Skeletal muscle tissue (tissue), 4 donors: ENCODE results near the gene LEFTY2. TPM values are rescaled to one million over a fixed set of nuclear protein-coding genes. Genes with fewer than 3 reads are reported as not detected.

Experiments
- H3K27ac ChIP-seq: one replicate; pipeline ENCODE4 v1.7.0; 2013; ENCODE audit warnings: mild to moderate bottlenecking, low read depth, low read length, inconsistent platforms
- H3K27me3 ChIP-seq, 3 donors: one replicate each; pipeline ENCODE4 v1.7.0; 2013; ENCODE audit warnings: low read length in 3 of 3; ENCODE audit not compliant: control insufficient read depth in 3 of 3, insufficient read depth in 3 of 3
- H3K36me3 ChIP-seq, 3 donors: one replicate each; pipeline ENCODE4 v1.7.0; 2013; ENCODE audit warnings: low read length in 3 of 3; ENCODE audit not compliant: control insufficient read depth in 3 of 3, insufficient read depth in 3 of 3
- H3K4me1 ChIP-seq, 3 donors: one replicate each; pipeline ENCODE4 v1.7.0; 2013; ENCODE audit warnings: low read length in 3 of 3, mild to moderate bottlenecking in 3 of 3; ENCODE audit not compliant: control insufficient read depth in 3 of 3, insufficient read depth in 3 of 3
- H3K4me3 ChIP-seq, 3 donors: one replicate each; pipeline ENCODE4 v1.7.0; 2013; ENCODE audit warnings: low read length in 3 of 3
- H3K9ac ChIP-seq, 3 donors: one replicate each; pipeline ENCODE4 v1.7.0; 2013; ENCODE audit warnings: low read length in 3 of 3, mild to moderate bottlenecking in 3 of 3, moderate library complexity in 2 of 3, low read depth in 1 of 3
- H3K9me3 ChIP-seq, 3 donors: one replicate each; pipeline ENCODE4 v1.7.0; 2013; ENCODE audit warnings: low read length in 3 of 3; ENCODE audit not compliant: control insufficient read depth in 3 of 3
- total RNA-seq: library from RNA; depleted of rRNA; stranded (reverse); fragments of >200 nt; gene quantifications from one replicate; pipeline ENCODE4 v1.2.3, GENCODE V29; 2014
- donor health status: Osteomylitis.

The LEFTY2 gene
- total RNA-seq, 1 donor from 2014 or later = 2.1 TPM

- H3K9me3 ChIP-seq = no peaks in the 10 kb centered on the region
- no peak overlapping the region for H3K9ac ChIP-seq
- no peak overlapping the region for H3K27ac ChIP-seq
- no peaks in the 10 kb centered on the region for H3K36me3 ChIP-seq
- H3K4me1 ChIP-seq = no peaks in the 10 kb centered on the region
- peaks cover 2 to 7% (median 5%) of the 10 kb centered on the region in 3 donors for H3K27me3 ChIP-seq
- no peak overlapping the region for H3K4me3 ChIP-seq
These were observed 12.3 kb upstream of the LEFTY2 start for GRCh38 chr1:225953315-225953714.

GRCh38 chr1:225950905-225951497 is 10.0 kb upstream of the LEFTY2 start:
- H3K4me3 ChIP-seq = no peak overlapping the region
- peaks cover 2 to 10% (median 7%) of the 10 kb centered on the region in 3 donors for H3K27me3 ChIP-seq
- H3K27ac ChIP-seq = no peak overlapping the region
- no peak overlapping the region for H3K9ac ChIP-seq
- H3K36me3 ChIP-seq = no peaks in the 10 kb centered on the region
- no peaks in the 10 kb centered on the region for H3K4me1 ChIP-seq
- no peaks in the 10 kb centered on the region for H3K9me3 ChIP-seq

- H3K27ac ChIP-seq = no peak overlapping the region
- no peak overlapping the region for H3K4me3 ChIP-seq
- no peak overlapping the region for H3K9ac ChIP-seq
- H3K36me3 ChIP-seq = no peaks in the 10 kb centered on the region
- no peaks in the 10 kb centered on the region for H3K4me1 ChIP-seq
- no peaks in the 10 kb centered on the region for H3K9me3 ChIP-seq
- H3K27me3 ChIP-seq = peaks cover 2 to 13% (median 7%) of the 10 kb centered on the region in 3 donors
These were observed 8.0 kb upstream of the LEFTY2 start for GRCh38 chr1:225949041-225949440.

GRCh38 chr1:225946803-225947202 is 5.8 kb upstream of the LEFTY2 start:
- no peak overlapping the region for H3K9ac ChIP-seq
- H3K9me3 ChIP-seq = no peaks in the 10 kb centered on the region
- H3K27me3 ChIP-seq = peaks cover 2 to 13% (median 7%) of the 10 kb centered on the region in 3 donors
- H3K36me3 ChIP-seq = no peaks in the 10 kb centered on the region
- no peak overlapping the region for H3K4me3 ChIP-seq
- peaks cover 2 to 5% (median 2%) of the 10 kb centered on the region in 3 donors for H3K4me1 ChIP-seq
- no peak overlapping the region for H3K27ac ChIP-seq

- no peak overlapping the region for H3K4me3 ChIP-seq
- peaks cover 2 to 13% (median 7%) of the 10 kb centered on the region in 3 donors for H3K27me3 ChIP-seq
- H3K36me3 ChIP-seq = no peaks in the 10 kb centered on the region
- H3K27ac ChIP-seq = no peak overlapping the region
- H3K4me1 ChIP-seq = peaks cover 5 to 10% (median 6%) of the 10 kb centered on the region in 3 donors
- no peaks in the 10 kb centered on the region for H3K9me3 ChIP-seq
- H3K9ac ChIP-seq = no peak overlapping the region
These were observed 5.1 kb upstream of the LEFTY2 start for GRCh38 chr1:225946082-225946620.

- no peak overlapping the region for H3K9ac ChIP-seq
- H3K4me3 ChIP-seq = no peak overlapping the region
- no peaks in the 10 kb centered on the region for H3K9me3 ChIP-seq
- peaks cover 0 to 14% (median 2%) of the 10 kb centered on the region in 3 donors for H3K27me3 ChIP-seq
- no peaks in the 10 kb centered on the region for H3K36me3 ChIP-seq
- no peak overlapping the region for H3K27ac ChIP-seq
- H3K4me1 ChIP-seq = peaks cover 5 to 14% (median 10%) of the 10 kb centered on the region in 3 donors
These were observed 4.5 kb upstream of the LEFTY2 start for GRCh38 chr1:225945564-225945963.

GRCh38 chr1:225944951-225945350 is 3.9 kb upstream of the LEFTY2 start:
- H3K4me3 ChIP-seq = no peak overlapping the region
- H3K27me3 ChIP-seq = peaks cover 0 to 17% (median 4%) of the 10 kb centered on the region in 3 donors
- H3K4me1 ChIP-seq = peaks cover 5 to 19% (median 14%) of the 10 kb centered on the region in 3 donors
- H3K9me3 ChIP-seq = no peaks in the 10 kb centered on the region
- H3K27ac ChIP-seq = no peak overlapping the region
- no peaks in the 10 kb centered on the region for H3K36me3 ChIP-seq
- no peak overlapping the region for H3K9ac ChIP-seq

- Histone ChIP-seq H3K9ac (no peak overlapping the region), H3K27me3 (peaks cover 0 to 17% (median 4%) of the 10 kb centered on the region in 3 donors), H3K9me3 (no peaks in the 10 kb centered on the region), H3K27ac (no peak overlapping the region), H3K36me3 (no peaks in the 10 kb centered on the region), H3K4me1 (peaks cover 5 to 19% (median 14%) of the 10 kb centered on the region in 3 donors), H3K4me3 (no peak overlapping the region)
These were observed 3.4 kb upstream of the LEFTY2 start for GRCh38 chr1:225944387-225944786.

GRCh38 chr1:225943582-225943981 is 2.6 kb upstream of the LEFTY2 start:
- Histone ChIP-seq H3K9ac (no peak overlapping the region), H3K27ac (no peak overlapping the region), H3K4me1 (peaks cover 5 to 19% (median 14%) of the 10 kb centered on the region in 3 donors), H3K4me3 (no peak overlapping the region), H3K9me3 (no peaks in the 10 kb centered on the region), H3K36me3 (no peaks in the 10 kb centered on the region), H3K27me3 (peaks cover 0 to 15% (median 4%) of the 10 kb centered on the region in 3 donors)

GRCh38 chr1:225942574-225942973 is 1.6 kb upstream of the LEFTY2 start:
- peaks cover 0 to 11% (median 4%) of the 10 kb centered on the region in 3 donors for H3K27me3 ChIP-seq
- no peaks in the 10 kb centered on the region for H3K36me3 ChIP-seq
- H3K4me1 ChIP-seq = peaks cover 5 to 19% (median 14%) of the 10 kb centered on the region in 3 donors
- H3K4me3 ChIP-seq = no peak overlapping the region
- no peaks in the 10 kb centered on the region for H3K9me3 ChIP-seq
- H3K9ac ChIP-seq = no peak overlapping the region
- no peak overlapping the region for H3K27ac ChIP-seq
